Measurements from ENCODE around the gene SMAD3. TPM values are rescaled to one million over a fixed set of nuclear protein-coding genes. Genes with fewer than 3 reads are reported as not detected.

The SMAD3 gene
- total and polyA plus RNA-seq, 4 donors = 4.0 to 12.2 (median 5.5) TPM

DNA sequence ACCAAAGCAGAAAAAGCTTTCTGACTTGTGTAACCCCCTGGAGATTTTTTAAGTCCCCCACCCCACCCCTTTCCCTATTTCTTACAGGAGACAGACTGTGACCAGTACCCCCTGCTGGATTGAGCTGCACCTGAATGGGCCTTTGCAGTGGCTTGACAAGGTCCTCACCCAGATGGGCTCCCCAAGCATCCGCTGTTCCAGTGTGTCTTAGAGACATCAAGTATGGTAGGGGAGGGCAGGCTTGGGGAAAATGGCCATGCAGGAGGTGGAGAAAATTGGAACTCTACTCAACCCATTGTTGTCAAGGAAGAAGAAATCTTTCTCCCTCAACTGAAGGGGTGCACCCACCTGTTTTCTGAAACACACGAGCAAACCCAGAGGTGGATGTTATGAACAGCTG is 124.9 kb downstream of the SMAD3 start:
- Histone ChIP-seq H3K4me3 (ENCODE audit: low read depth in 1 of 3, low read length in 3 of 3) (no peak overlapping the region), H3K9me3 (ENCODE audit: control insufficient read depth in 4 of 4, low read length in 3 of 4) (no peaks in the 10 kb centered on the region), H3K9ac (ENCODE audit: low read depth in 1 of 2, low read length in 2 of 2) (no peak overlapping the region), H3K36me3 (ENCODE audit: control insufficient read depth in 4 of 4, insufficient read depth in 3 of 4, low read depth in 1 of 4, low read length in 3 of 4) (peaks cover 5 to 62% (median 35%) of the 10 kb centered on the region in 4 donors), H3K27ac (ENCODE audit: low read depth in 1 of 2, low read length in 2 of 2) (no peak overlapping the region), H3K4me1 (ENCODE audit: control insufficient read depth in 4 of 4, insufficient read depth in 4 of 4, low read length in 3 of 4) (no peaks in the 10 kb centered on the region), H3K27me3 (ENCODE audit: control insufficient read depth in 4 of 4, insufficient read depth in 4 of 4, low read length in 3 of 4) (no peaks in the 10 kb centered on the region)
- peak; percentile 14 for DNase-seq (ENCODE audit: low spot score)
- TF ChIP-seq FOXA1 (IDR thresholded peaks at IDR 0.05) (no peak), CTCF (IDR thresholded peaks at IDR 0.05; ENCODE audit: low read depth, low read length, missing input control) (no peak), HNF4A (conservative IDR thresholded peaks at IDR 0.05) (no peak), ZBTB33 (IDR thresholded peaks at IDR 0.05) (no peak), SP1 (IDR thresholded peaks at IDR 0.05) (no peak), FOXA2 (IDR thresholded peaks at IDR 0.05) (no peak), YY1 (IDR thresholded peaks at IDR 0.05) (no peak)
- TF ChIP-seq, protein P1, sequence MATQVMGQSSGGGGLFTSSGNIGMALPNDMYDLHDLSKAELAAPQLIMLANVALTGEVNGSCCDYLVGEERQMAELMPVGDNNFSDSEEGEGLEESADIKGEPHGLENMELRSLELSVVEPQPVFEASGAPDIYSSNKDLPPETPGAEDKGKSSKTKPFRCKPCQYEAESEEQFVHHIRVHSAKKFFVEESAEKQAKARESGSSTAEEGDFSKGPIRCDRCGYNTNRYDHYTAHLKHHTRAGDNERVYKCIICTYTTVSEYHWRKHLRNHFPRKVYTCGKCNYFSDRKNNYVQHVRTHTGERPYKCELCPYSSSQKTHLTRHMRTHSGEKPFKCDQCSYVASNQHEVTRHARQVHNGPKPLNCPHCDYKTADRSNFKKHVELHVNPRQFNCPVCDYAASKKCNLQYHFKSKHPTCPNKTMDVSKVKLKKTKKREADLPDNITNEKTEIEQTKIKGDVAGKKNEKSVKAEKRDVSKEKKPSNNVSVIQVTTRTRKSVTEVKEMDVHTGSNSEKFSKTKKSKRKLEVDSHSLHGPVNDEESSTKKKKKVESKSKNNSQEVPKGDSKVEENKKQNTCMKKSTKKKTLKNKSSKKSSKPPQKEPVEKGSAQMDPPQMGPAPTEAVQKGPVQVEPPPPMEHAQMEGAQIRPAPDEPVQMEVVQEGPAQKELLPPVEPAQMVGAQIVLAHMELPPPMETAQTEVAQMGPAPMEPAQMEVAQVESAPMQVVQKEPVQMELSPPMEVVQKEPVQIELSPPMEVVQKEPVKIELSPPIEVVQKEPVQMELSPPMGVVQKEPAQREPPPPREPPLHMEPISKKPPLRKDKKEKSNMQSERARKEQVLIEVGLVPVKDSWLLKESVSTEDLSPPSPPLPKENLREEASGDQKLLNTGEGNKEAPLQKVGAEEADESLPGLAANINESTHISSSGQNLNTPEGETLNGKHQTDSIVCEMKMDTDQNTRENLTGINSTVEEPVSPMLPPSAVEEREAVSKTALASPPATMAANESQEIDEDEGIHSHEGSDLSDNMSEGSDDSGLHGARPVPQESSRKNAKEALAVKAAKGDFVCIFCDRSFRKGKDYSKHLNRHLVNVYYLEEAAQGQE (IDR thresholded peaks at IDR 0.05) = no peak
- WGBS = 95% methylated on average over 2 of the region's 2 CpGs

- Histone ChIP-seq H3K27ac (ENCODE audit: low read depth in 1 of 2, low read length in 2 of 2) (no peak overlapping the region), H3K27me3 (ENCODE audit: control insufficient read depth in 4 of 4, insufficient read depth in 4 of 4, low read length in 3 of 4) (no peaks in the 10 kb centered on the region), H3K9ac (ENCODE audit: low read depth in 1 of 2, low read length in 2 of 2) (no peak overlapping the region), H3K4me1 (ENCODE audit: control insufficient read depth in 4 of 4, insufficient read depth in 4 of 4, low read length in 3 of 4) (no peaks in the 10 kb centered on the region), H3K9me3 (ENCODE audit: control insufficient read depth in 4 of 4, low read length in 3 of 4) (no peaks in the 10 kb centered on the region), H3K36me3 (ENCODE audit: control insufficient read depth in 4 of 4, insufficient read depth in 3 of 4, low read depth in 1 of 4, low read length in 3 of 4) (peaks cover 6 to 62% (median 32%) of the 10 kb centered on the region in 4 donors), H3K4me3 (ENCODE audit: low read depth in 1 of 3, low read length in 3 of 3) (no peak overlapping the region)
- TF ChIP-seq GABPA (IDR thresholded peaks at IDR 0.05 in 1 of 2, conservative IDR thresholded peaks at IDR 0.05 in 1 of 2) (no peak), JUND (IDR thresholded peaks at IDR 0.05) (no peak), EGR1 (IDR thresholded peaks at IDR 0.05; ENCODE audit: low read depth in 2 of 2) (no peak), RAD21 (IDR thresholded peaks at IDR 0.05) (no peak), FOXA1 (IDR thresholded peaks at IDR 0.05) (no peak), HNF4A (conservative IDR thresholded peaks at IDR 0.05) (no peak), MAX (IDR thresholded peaks at IDR 0.05) (no peak), ZBTB33 (IDR thresholded peaks at IDR 0.05) (no peak), NR2F2 (IDR thresholded peaks at IDR 0.05) (no peak), TAF1 (conservative IDR thresholded peaks at IDR 0.05) (no peak)
- TF ChIP-seq, protein P1 (IDR thresholded peaks at IDR 0.05) = no peak
- DNase-seq (ENCODE audit: low spot score) = peak; percentile 20
- WGBS = 90% methylated on average over 11 of the region's 11 CpGs
Measured at GRCh38 chr15:67190813-67191212, 125.4 kb downstream of the SMAD3 start.

All from liver (tissue), 9 donors.